Esophagus muscularis mucosa (tissue), 4 donors: Measurements from ENCODE around the gene PMM2.

Experiments
- CTCF ChIP-seq, 3 experiments: fragments of 200-600 bp in 2 of 3; fragments of 450-650 bp in 1 of 3; sonication (generic) in 2 of 3; IDR thresholded peaks; one replicate each; pipeline ENCODE4 v1.5.1; 2017 to 2019; ENCODE audit warnings: antibody characterized with exemption in 3 of 3, mild to moderate bottlenecking in 2 of 3, moderate library complexity in 1 of 3
- EP300 ChIP-seq: sonication (generic); formaldehyde crosslinking; IDR thresholded peaks from one replicate; pipeline ENCODE4 v1.6.1; 2017; ENCODE audit warnings: antibody characterized with exemption
- POLR2A ChIP-seq: fragments of 450-650 bp; IDR thresholded peaks from one replicate; pipeline ENCODE4 v1.6.1; 2017; ENCODE audit warnings: antibody characterized with exemption, moderate library complexity, mild to moderate bottlenecking, low read depth

GRCh38 chr16:8768692-8769091, 28.9 kb upstream of the PMM2 start:
- TF ChIP-seq CTCF (IDR thresholded peaks at IDR 0.05) (no peak), POLR2A (no peak), EP300 (no peak)
